Caco-2 (cell line): ENCODE measurements around the gene KLRG1. TPM values are rescaled to one million over a fixed set of nuclear protein-coding genes. Genes with fewer than 3 reads are reported as not detected.

Source experiments
- BruUV-seq: library from RNA; stranded (reverse); fragments of 400-500 nt; replicated peaks from 2 replicates; lab custom pipeline; 2021; lab: Mats Ljungman, UMichigan
- CTCF ChIA-PET: fragments of 300-600 bp; sonication (Branson Sonifier 250); formaldehyde crosslinking; loops from one replicate; lab custom pipeline; 2022; ENCODE audit warnings: antibody characterized with exemption; lab: Charles Lee
- POLR2A ChIA-PET: fragments of 300-600 bp; sonication (Branson Sonifier 250); formaldehyde crosslinking; loops from one replicate; lab custom pipeline; 2022; ENCODE audit warnings: antibody characterized with exemption; lab: Charles Lee
- DNase-seq, 2 experiments: peaks; one replicate each; pipeline versions ENCODE4 v3.0.0 to v3.0.0-alpha.2; 2020 to 2022
- H3K27me3 ChIP-seq: replicated peaks from 2 replicates; pipeline ENCODE4 v1.6.0; 2011; ENCODE audit warnings: low read length; ENCODE audit not compliant: control insufficient read depth, insufficient read depth
- H3K36me3 ChIP-seq: 2 replicates; pipeline ENCODE4 v1.5.1; 2011; ENCODE audit warnings: low read length; ENCODE audit not compliant: control insufficient read depth, insufficient read depth
- H3K4me1 ChIP-seq: fragments of 250-450 bp; sonication (Bioruptor Pico); 2 replicates; pipeline ENCODE4 v1.5.1; 2020; ENCODE audit warnings: mild to moderate bottlenecking
- H3K4me3 ChIP-seq: 2 replicates; pipeline ENCODE4 v1.5.1; 2011; ENCODE audit warnings: low read depth, mild to moderate bottlenecking, control low read depth, low read length
- H3K9me3 ChIP-seq: fragments of 250-450 bp; sonication (Bioruptor Pico); 2 replicates; pipeline ENCODE4 v1.5.1; 2020; ENCODE audit warnings: mild to moderate bottlenecking, moderate library complexity
- H3K27ac Mint-ChIP-seq: one replicate; pipeline ENCODE4 v1.8.0; 2022; ENCODE audit warnings: mixed read lengths; ENCODE audit not compliant: unreplicated experiment
- H3K27me3 Mint-ChIP-seq: one replicate; pipeline ENCODE4 v1.8.0; 2022; ENCODE audit warnings: mixed read lengths; ENCODE audit not compliant: insufficient read depth, unreplicated experiment
- H3K36me3 Mint-ChIP-seq: one replicate; pipeline ENCODE4 v1.8.0; 2022; ENCODE audit warnings: mild to moderate bottlenecking, mixed read lengths; ENCODE audit not compliant: insufficient read depth, unreplicated experiment
- H3K4me1 Mint-ChIP-seq: one replicate; pipeline ENCODE4 v1.8.0; 2022; ENCODE audit warnings: low read depth, mixed read lengths; ENCODE audit not compliant: unreplicated experiment
- H3K4me3 Mint-ChIP-seq: one replicate; pipeline ENCODE4 v1.8.0; 2022; ENCODE audit warnings: mild to moderate bottlenecking, moderate library complexity, mixed read lengths; ENCODE audit not compliant: unreplicated experiment
- H3K9me3 Mint-ChIP-seq: one replicate; pipeline ENCODE4 v1.8.0; 2022; ENCODE audit warnings: mixed read lengths; ENCODE audit not compliant: unreplicated experiment
- CTCF ChIP-seq, 2 experiments: fragments of 200-600 bp in 1 of 2; IDR thresholded peaks; 1 replicate in 1 of 2; 2 replicates in 1 of 2; pipeline versions ENCODE4 v1.5.1 to v1.8.0; 2011 to 2022; ENCODE audit warnings: antibody characterized with exemption in 1 of 2, control low read depth in 1 of 2, inconsistent platforms in 1 of 2, low read depth in 1 of 2, low read length in 1 of 2, mild to moderate bottlenecking in 1 of 2, moderate library complexity in 1 of 2; ENCODE audit not compliant: insufficient read depth in 1 of 2, severe bottlenecking in 1 of 2, unreplicated experiment in 1 of 2
- intact Hi-C: fragments of 100-400 bp; cut with micrococcal nuclease; formaldehyde crosslinking; loops from one replicate; pipeline ENCODE4 v1.10.0; 2022; ENCODE audit not compliant: unreplicated experiment
- total RNA-seq: library from RNA; stranded (reverse); gene quantifications from 2 replicates; pipeline ENCODE4 v1.2.3, GENCODE V29; 2022

KLRG1 gene
- total RNA-seq, 1 experiment from 2014 or later = 1.2 TPM

DNA sequence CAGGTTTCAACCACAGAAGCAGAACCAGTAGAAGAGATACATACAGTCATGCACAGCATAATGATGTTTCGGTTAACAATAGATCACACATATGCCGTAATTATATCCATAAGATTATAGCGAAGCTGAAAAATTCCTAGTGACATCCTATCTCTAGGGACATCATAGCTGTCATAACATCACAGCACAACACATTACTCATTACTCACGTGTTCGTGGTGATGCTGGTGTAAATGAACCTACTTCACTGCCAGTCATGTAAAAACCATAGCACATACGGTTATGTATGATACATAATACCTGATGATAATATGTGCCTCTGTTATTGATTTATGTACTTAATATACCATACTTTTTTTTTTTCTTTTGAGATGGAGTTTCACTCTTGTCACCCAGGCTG, 44.7 kb downstream of the KLRG1 start:
- no peaks in the 10 kb centered on the region for H3K4me1 ChIP-seq
- H3K9me3 ChIP-seq = no peaks in the 10 kb centered on the region
- CTCF ChIA-PET = no interaction called here
- intact Hi-C loops = no loop called here
- no peaks in the 10 kb centered on the region for H3K36me3 ChIP-seq
- Mint-ChIP-seq H3K4me3 (no peak overlapping the region), H3K4me1 (no peaks in the 10 kb centered on the region), H3K36me3 (no peaks in the 10 kb centered on the region), H3K9me3 (peaks cover 7% of the 10 kb centered on the region), H3K27me3 (peaks cover 6% of the 10 kb centered on the region), H3K27ac (no peak overlapping the region)
- POLR2A ChIA-PET = no interaction called here
- H3K27me3 ChIP-seq = no peaks in the 10 kb centered on the region
- no peak for TF ChIP-seq CTCF (IDR thresholded peaks at IDR 0.05; ENCODE audit: insufficient read depth in 1 of 2, low read depth in 1 of 2, low read length in 1 of 2, severe bottlenecking in 1 of 2, unreplicated experiment in 1 of 2)
- no TSS peak for BruUV-seq
- DNase-seq = no peak
- H3K4me3 ChIP-seq = no peak overlapping the region

GRCh38 chr12:9036227-9036626, 46.9 kb downstream of the KLRG1 start:
- peaks cover 10% of the 10 kb centered on the region for H3K27me3 Mint-ChIP-seq
- no peak for TF ChIP-seq CTCF (IDR thresholded peaks at IDR 0.05; ENCODE audit: insufficient read depth in 1 of 2, low read depth in 1 of 2, low read length in 1 of 2, severe bottlenecking in 1 of 2, unreplicated experiment in 1 of 2)
- Histone ChIP-seq H3K9me3 (no peaks in the 10 kb centered on the region), H3K4me1 (no peaks in the 10 kb centered on the region), H3K27me3 (0 out of 2 replicates have a peak, but pooled peaks cover 1% of the 10 kb centered on the region), H3K4me3 (no peak overlapping the region), H3K36me3 (no peaks in the 10 kb centered on the region)
- CTCF ChIA-PET = interaction anchor here (0.5 to 1.5 kb wide), 2 partner anchors 13 to 22 kb away, joined by 3 to 5 read pairs; no protein-coding TSS in a partner anchor
- no peaks in the 10 kb centered on the region for H3K4me1 Mint-ChIP-seq
- BruUV-seq = no TSS peak
- no peak overlapping the region for H3K4me3 Mint-ChIP-seq
- H3K27ac Mint-ChIP-seq = no peak overlapping the region
- POLR2A ChIA-PET = no interaction called here
- no peaks in the 10 kb centered on the region for H3K36me3 Mint-ChIP-seq
- no peak for DNase-seq
- peaks cover 7% of the 10 kb centered on the region for H3K9me3 Mint-ChIP-seq
- intact Hi-C loops = loop anchor here (5.0 kb wide), 1 partner anchor 494 kb away; the partner anchor contains the start of gene CLEC4E

GRCh38 chr12:9037431-9037830, 48.1 kb downstream of the KLRG1 start:
- TF ChIP-seq CTCF (IDR thresholded peaks at IDR 0.05; ENCODE audit: insufficient read depth in 1 of 2, low read depth in 1 of 2, low read length in 1 of 2, severe bottlenecking in 1 of 2, unreplicated experiment in 1 of 2) = no peak
- H3K4me1 Mint-ChIP-seq = no peaks in the 10 kb centered on the region
- peaks cover 10% of the 10 kb centered on the region for H3K27me3 Mint-ChIP-seq
- peaks cover 7% of the 10 kb centered on the region for H3K9me3 Mint-ChIP-seq
- no peak for DNase-seq
- ChIA-PET POLR2A (no interaction called here), CTCF (interaction anchor here (0.5 to 2.9 kb wide), 5 partner anchors 12 to 380 kb away, joined by 3 to 15 read pairs (median 5); partner anchors contain the start of gene M6PR)
- Histone ChIP-seq H3K36me3 (no peaks in the 10 kb centered on the region), H3K4me1 (no peaks in the 10 kb centered on the region), H3K4me3 (no peak overlapping the region), H3K9me3 (no peaks in the 10 kb centered on the region), H3K27me3 (0 out of 2 replicates have a peak, but pooled peaks cover 1% of the 10 kb centered on the region)
- H3K36me3 Mint-ChIP-seq = no peaks in the 10 kb centered on the region
- intact Hi-C loops = loop anchor here (5.0 kb wide), 1 partner anchor 495 kb away; the partner anchor contains the start of gene CLEC4E
- BruUV-seq = no TSS peak
- H3K27ac Mint-ChIP-seq = no peak overlapping the region
- H3K4me3 Mint-ChIP-seq = no peak overlapping the region
